T-helper 1 cell treated with Interleukin-12 subunit alpha and Interleukin-12 subunit beta and Interleukin-4 antibody, amounts not matched to agents 30 ng/mL and 1 ng/mL, for 36 hours (primary cell): Measurements from ENCODE around the gene IGSF8. TPM values are rescaled to one million over a fixed set of nuclear protein-coding genes. Genes with fewer than 3 reads are reported as not detected.

Experiments
- intact Hi-C: fragments of 100-400 bp; cut with micrococcal nuclease; formaldehyde crosslinking; loops from one replicate; pipeline ENCODE4 v1.15.1; 2024
- total RNA-seq: library from RNA; stranded (reverse); gene quantifications from 2 replicates; pipeline ENCODE4 v1.2.3, GENCODE V29; 2022

IGSF8 gene
- total RNA-seq = 27.8 and 28.7 TPM in 2 replicates

GRCh38 chr1:160097911-160098851, at the start of gene IGSF8:
IGSF8 (minus strand) TSS chr1:160098619; CDS start chr1:160098472, 147 bp downstream.
- intact Hi-C loops = loop anchor here (1.0 to 5.0 kb wide), 12 partner anchors 13 to 1293 kb away; partner anchors contain the start of genes AIM2, CD48, COPA and DUSP23

- intact Hi-C loops = no loop called here
Measured at GRCh38 chr1:160148121-160148520, 49.7 kb upstream of the IGSF8 start.

- intact Hi-C loops = no loop called here
Measured at GRCh38 chr1:160146107-160146506, 47.7 kb upstream of the IGSF8 start.

GRCh38 chr1:160144921-160145320, 46.5 kb upstream of the IGSF8 start:
- intact Hi-C loops = no loop called here

- intact Hi-C loops = no loop called here
Measured at GRCh38 chr1:160143695-160144094, 45.3 kb upstream of the IGSF8 start.

GRCh38 chr1:160139840-160140239, 41.4 kb upstream of the IGSF8 start:
- intact Hi-C loops = no loop called here

GRCh38 chr1:160137216-160137862, 38.9 kb upstream of the IGSF8 start:
- intact Hi-C loops = no loop called here

- intact Hi-C loops = no loop called here
Measured at GRCh38 chr1:160136926-160137200, 38.4 kb upstream of the IGSF8 start.

GRCh38 chr1:160136121-160136925, 37.9 kb upstream of the IGSF8 start:
- intact Hi-C loops = no loop called here

GRCh38 chr1:160134791-160135572, 36.6 kb upstream of the IGSF8 start:
- intact Hi-C loops = no loop called here

GRCh38 chr1:160133990-160134770, 35.8 kb upstream of the IGSF8 start:
- intact Hi-C loops = no loop called here

- intact Hi-C loops = no loop called here
Measured at GRCh38 chr1:160131803-160132565, 33.6 kb upstream of the IGSF8 start.

GRCh38 chr1:160130939-160131338, 32.5 kb upstream of the IGSF8 start:
- intact Hi-C loops = no loop called here

GRCh38 chr1:160130486-160130885, 32.1 kb upstream of the IGSF8 start:
- intact Hi-C loops = no loop called here

GRCh38 chr1:160129966-160130365, 31.5 kb upstream of the IGSF8 start:
- intact Hi-C loops = no loop called here

GRCh38 chr1:160129558-160129957, 31.1 kb upstream of the IGSF8 start:
- intact Hi-C loops = no loop called here

- intact Hi-C loops = no loop called here
Measured at GRCh38 chr1:160129046-160129445, 30.6 kb upstream of the IGSF8 start.

- intact Hi-C loops = no loop called here
Measured at GRCh38 chr1:160128636-160129035, 30.2 kb upstream of the IGSF8 start.

- intact Hi-C loops = no loop called here
Measured at GRCh38 chr1:160127865-160128523, 29.6 kb upstream of the IGSF8 start.
